IPS-18a (cell line): ENCODE results near the gene PLA2G12A.
A peak's percentile ranks its signal among the peaks of the same experiment; 100 is the strongest.

Experiments used
- H3K27ac ChIP-seq: one replicate; pipeline ENCODE4 v1.5.1; 2013; ENCODE audit warnings: low read length
- H3K27me3 ChIP-seq: one replicate; pipeline ENCODE4 v1.6.1; 2013; ENCODE audit warnings: mild to moderate bottlenecking, low read length; ENCODE audit not compliant: control insufficient read depth, insufficient read depth
- H3K36me3 ChIP-seq: one replicate; pipeline ENCODE4 v1.6.1; 2013; ENCODE audit warnings: low read depth, low read length; ENCODE audit not compliant: control insufficient read depth
- H3K4me1 ChIP-seq: one replicate; pipeline ENCODE4 v1.6.1; 2013; ENCODE audit warnings: low read depth, low read length; ENCODE audit not compliant: control insufficient read depth
- H3K4me3 ChIP-seq: one replicate; pipeline ENCODE4 v1.5.1; 2013; ENCODE audit warnings: low read length
- H3K9ac ChIP-seq: one replicate; pipeline ENCODE4 v1.6.1; 2013; ENCODE audit warnings: mild to moderate bottlenecking, low read length, moderate library complexity
- H3K9me3 ChIP-seq: one replicate; pipeline ENCODE4 v1.6.1; 2013; ENCODE audit warnings: low read depth, low read length; ENCODE audit not compliant: control insufficient read depth

Gene PLA2G12A

GRCh38 chr4:109721033-109721432 lies 8.8 kb downstream of the PLA2G12A start:
- Histone ChIP-seq H3K9me3 (no peaks in the 10 kb centered on the region), H3K36me3 (peaks cover 15% of the 10 kb centered on the region), H3K27ac (no peak overlapping the region)

GRCh38 chr4:109719604-109720003 lies 10.3 kb downstream of the PLA2G12A start:
- no peaks in the 10 kb centered on the region for H3K4me1 ChIP-seq
- no peak overlapping the region for H3K27ac ChIP-seq
- H3K36me3 ChIP-seq = peaks cover 15% of the 10 kb centered on the region
- H3K27me3 ChIP-seq = no peaks in the 10 kb centered on the region
- H3K9me3 ChIP-seq = no peaks in the 10 kb centered on the region
- H3K4me3 ChIP-seq = no peak overlapping the region
- no peak overlapping the region for H3K9ac ChIP-seq

More at GRCh38 chr4:109721033-109721432, 8.8 kb downstream of the PLA2G12A start:
- no peak overlapping the region for H3K9ac ChIP-seq
- H3K4me1 ChIP-seq = no peaks in the 10 kb centered on the region
- H3K27me3 ChIP-seq = no peaks in the 10 kb centered on the region
- H3K4me3 ChIP-seq = no peak overlapping the region

DNA sequence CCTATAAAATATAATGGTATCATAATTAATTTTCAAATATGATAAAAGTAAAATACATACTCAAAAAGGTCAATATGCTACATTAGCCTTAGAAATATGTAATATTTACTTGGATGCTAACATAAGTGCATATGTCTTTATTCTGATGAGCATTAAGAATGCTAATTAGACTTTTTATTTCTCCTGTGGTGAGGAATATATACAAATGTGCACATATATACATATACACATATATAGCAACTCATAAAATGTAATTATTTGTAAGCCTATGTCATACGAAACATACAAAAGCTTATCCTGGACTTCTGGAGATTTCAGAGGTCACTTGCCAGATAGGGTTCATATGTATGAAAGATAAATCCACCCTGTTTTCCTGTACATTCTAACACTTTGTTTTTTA lies 11.1 kb downstream of the PLA2G12A start:
- Histone ChIP-seq H3K4me3 (no peak overlapping the region), H3K9ac (no peak overlapping the region), H3K4me1 (no peaks in the 10 kb centered on the region), H3K36me3 (peaks cover 21% of the 10 kb centered on the region), H3K27ac (no peak overlapping the region), H3K9me3 (no peaks in the 10 kb centered on the region), H3K27me3 (no peaks in the 10 kb centered on the region)

GRCh38 chr4:109713500-109713899 lies 16.4 kb downstream of the PLA2G12A start:
- H3K27me3 ChIP-seq = no peaks in the 10 kb centered on the region
- H3K4me1 ChIP-seq = no peaks in the 10 kb centered on the region
- H3K9ac ChIP-seq = no peak overlapping the region
- H3K9me3 ChIP-seq = no peaks in the 10 kb centered on the region
- H3K36me3 ChIP-seq = peaks cover 44% of the 10 kb centered on the region
- no peak overlapping the region for H3K27ac ChIP-seq
- no peak overlapping the region for H3K4me3 ChIP-seq

DNA sequence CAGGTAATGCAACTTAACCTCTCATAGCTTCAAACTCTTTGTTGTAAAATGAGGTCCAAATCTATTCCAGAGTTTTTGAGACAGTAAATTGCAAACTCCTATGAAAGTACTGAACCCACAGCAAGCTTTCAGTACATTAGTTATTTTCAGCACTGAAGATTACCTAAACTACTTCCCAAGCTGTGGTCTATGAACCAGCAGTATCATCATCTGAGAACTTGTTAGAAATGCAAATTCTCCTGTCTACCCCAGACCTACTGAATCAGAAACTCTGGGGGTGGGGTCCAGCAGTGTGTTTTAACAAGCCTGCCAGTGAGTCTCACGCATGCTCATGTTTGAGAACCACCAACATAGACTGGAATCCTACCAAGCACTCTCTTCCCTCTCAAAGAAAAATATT lies 20.9 kb downstream of the PLA2G12A start:
- H3K9ac ChIP-seq = no peak overlapping the region
- no peaks in the 10 kb centered on the region for H3K4me1 ChIP-seq

GRCh38 chr4:109708435-109708834 lies 21.4 kb downstream of the PLA2G12A start:
- Histone ChIP-seq H3K4me3 (no peak overlapping the region), H3K36me3 (peaks cover 29% of the 10 kb centered on the region), H3K9ac (no peak overlapping the region), H3K9me3 (no peaks in the 10 kb centered on the region), H3K27ac (no peak overlapping the region), H3K27me3 (no peaks in the 10 kb centered on the region), H3K4me1 (no peaks in the 10 kb centered on the region)

More for the DNA sequence above, 20.9 kb downstream of the PLA2G12A start:
- no peak overlapping the region for H3K27ac ChIP-seq
- H3K27me3 ChIP-seq = no peaks in the 10 kb centered on the region
- H3K36me3 ChIP-seq = peaks cover 34% of the 10 kb centered on the region
- H3K4me3 ChIP-seq = no peak overlapping the region
- H3K9me3 ChIP-seq = no peaks in the 10 kb centered on the region

DNA sequence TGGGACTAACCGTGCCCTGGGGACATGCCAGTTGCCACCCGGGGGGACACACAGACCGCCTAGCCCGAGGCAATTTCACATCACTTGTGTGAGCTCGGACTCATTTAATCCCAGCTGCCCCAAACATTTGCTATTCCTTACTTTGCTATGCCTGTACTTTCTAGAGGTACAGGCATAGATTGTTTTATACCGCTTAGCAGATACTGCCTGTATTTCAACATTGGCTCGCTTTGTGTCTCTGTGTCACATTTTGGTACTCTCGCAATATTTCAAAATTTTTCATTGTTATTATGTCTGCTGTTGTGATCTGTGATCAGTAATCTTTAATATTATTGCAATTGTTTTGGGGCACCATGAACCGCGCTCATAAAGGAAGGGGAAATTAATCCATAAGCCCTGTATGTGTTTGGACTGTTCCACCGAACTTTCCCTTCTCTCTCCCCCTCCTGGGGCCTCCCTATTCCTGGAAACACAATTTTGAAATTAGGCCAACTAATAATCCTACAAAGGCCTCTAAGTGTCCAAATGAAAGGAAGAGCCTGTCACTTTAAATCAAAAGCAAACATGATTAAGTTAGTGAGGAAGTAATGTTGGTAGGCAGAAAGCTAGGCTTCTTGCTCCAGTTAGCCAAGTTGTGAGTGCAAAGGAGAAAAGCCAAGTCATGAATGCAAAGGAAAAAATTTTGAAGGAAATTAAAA lies 26.1 kb downstream of the PLA2G12A start:
- Histone ChIP-seq H3K27me3 (no peaks in the 10 kb centered on the region), H3K9me3 (no peaks in the 10 kb centered on the region), H3K27ac (no peak overlapping the region), H3K4me1 (peaks cover 9% of the 10 kb centered on the region), H3K4me3 (peak overlapping the region; percentile 85), H3K36me3 (peaks cover 11% of the 10 kb centered on the region), H3K9ac (peak overlapping the region; percentile 92)

DNA sequence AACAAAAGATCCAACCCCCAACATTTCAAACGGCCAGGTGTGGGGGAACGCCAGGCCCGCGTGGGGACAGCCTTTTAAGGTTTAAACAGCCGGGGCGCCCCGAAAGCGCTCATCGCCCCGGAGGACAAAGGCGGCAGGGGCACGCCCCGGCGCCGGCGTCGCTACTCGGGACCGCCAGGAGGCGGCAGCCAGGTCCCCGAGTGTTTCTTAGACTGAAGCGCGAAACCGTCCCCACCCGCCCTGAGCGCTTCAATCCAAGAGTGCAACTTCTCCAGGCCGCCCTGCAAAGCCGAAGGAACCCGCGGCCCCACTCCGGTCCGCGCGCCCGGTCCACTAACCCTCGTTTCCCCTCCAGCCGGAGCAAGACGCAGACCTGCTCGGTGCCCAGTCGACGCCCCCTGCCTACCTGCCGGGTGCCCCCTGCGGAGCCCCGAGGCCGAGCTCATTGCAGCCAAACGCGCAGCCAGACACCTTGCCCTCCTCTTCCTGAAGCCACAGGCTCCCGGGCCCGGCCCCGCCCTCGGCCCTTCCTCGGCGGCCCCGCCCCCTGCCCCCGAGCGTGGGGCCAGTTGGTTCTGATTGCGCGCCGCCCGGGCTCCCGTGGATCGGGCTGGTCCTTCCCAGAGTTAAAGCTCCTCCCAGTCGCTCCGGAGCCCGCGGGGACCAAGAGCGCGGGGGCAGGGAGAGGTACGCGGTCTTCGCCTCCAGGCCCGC lies 26.8 kb downstream of the PLA2G12A start, which contains the start of gene CASP6:
TSS of gene CASP6 (minus strand) at position 496 of the 714 bp plus-strand sequence. CDS start at position 446, 50 bp downstream.
- peaks cover 9% of the 10 kb centered on the region for H3K4me1 ChIP-seq
- H3K9ac ChIP-seq = peak within 1 kb of the TSS; percentile 92
- H3K4me3 ChIP-seq = peak within 1 kb of the TSS; percentile 85
- H3K36me3 ChIP-seq = peaks cover 5% of the 10 kb centered on the region
- no peaks in the 10 kb centered on the region for H3K9me3 ChIP-seq
- peak within 1 kb of the TSS; percentile 75 for H3K27ac ChIP-seq
- no peaks in the 10 kb centered on the region for H3K27me3 ChIP-seq

DNA sequence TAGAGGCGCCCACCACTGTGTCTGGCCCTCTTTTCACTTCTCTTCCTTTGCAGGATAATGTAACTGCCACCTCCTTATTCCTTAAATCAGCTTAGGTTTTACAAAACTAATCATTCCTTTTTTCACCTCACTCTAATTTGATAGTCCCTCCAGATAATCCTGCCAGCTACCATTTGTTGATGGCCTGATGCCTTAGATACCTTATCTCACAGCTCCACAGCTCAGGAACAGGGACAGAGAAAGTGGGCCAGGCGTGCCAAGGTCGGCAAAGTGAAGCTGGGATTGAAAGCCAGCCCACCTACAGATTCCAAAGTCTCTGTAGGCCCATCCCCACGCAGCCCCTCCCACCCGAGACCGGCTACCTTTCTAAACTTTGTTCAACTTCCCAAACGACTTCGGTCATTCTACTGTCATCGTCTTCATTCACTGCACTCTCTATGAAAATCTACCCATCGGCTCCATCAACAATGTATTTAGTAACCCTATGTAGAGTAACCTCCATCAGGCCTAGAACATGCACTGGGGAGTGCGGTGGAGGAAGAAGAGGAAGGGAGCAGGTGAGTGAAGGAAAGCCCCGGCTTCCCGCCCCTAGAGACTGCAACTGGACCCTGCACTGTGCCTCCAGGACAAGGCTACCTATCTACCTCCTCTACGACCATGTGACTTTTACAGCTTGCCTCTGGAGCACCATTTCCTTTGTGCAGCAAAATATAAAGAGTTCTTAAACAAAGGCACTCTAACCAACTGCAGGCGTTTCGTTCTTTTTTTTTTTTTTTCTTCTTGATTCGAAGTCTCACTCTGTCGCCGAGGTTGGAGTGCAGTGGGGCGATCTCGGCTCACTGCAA lies 28.1 kb downstream of the PLA2G12A start:
- Histone ChIP-seq H3K4me1 (peaks cover 9% of the 10 kb centered on the region), H3K36me3 (peaks cover 4% of the 10 kb centered on the region), H3K4me3 (peak overlapping the region; percentile 85), H3K9ac (peak overlapping the region; percentile 92), H3K27me3 (no peaks in the 10 kb centered on the region), H3K27ac (peak overlapping the region; percentile 75), H3K9me3 (no peaks in the 10 kb centered on the region)

- no peak overlapping the region for H3K4me3 ChIP-seq
- H3K27me3 ChIP-seq = no peaks in the 10 kb centered on the region
- peaks cover 11% of the 10 kb centered on the region for H3K36me3 ChIP-seq
- H3K4me1 ChIP-seq = peaks cover 9% of the 10 kb centered on the region
- no peak overlapping the region for H3K9ac ChIP-seq
- no peak overlapping the region for H3K27ac ChIP-seq
- no peaks in the 10 kb centered on the region for H3K9me3 ChIP-seq
Observed at GRCh38 chr4:109699553-109700225, 30.2 kb downstream of the PLA2G12A start.

GRCh38 chr4:109698656-109699055 lies 31.2 kb downstream of the PLA2G12A start:
- H3K4me3 ChIP-seq = no peak overlapping the region
- H3K27me3 ChIP-seq = no peaks in the 10 kb centered on the region
- H3K9ac ChIP-seq = no peak overlapping the region
- peaks cover 19% of the 10 kb centered on the region for H3K36me3 ChIP-seq
- H3K4me1 ChIP-seq = peaks cover 9% of the 10 kb centered on the region
- no peak overlapping the region for H3K27ac ChIP-seq
- H3K9me3 ChIP-seq = no peaks in the 10 kb centered on the region
